IPS-18a (cell line): Measurements from ENCODE around the gene RPL10A.
"Not testable (repeated sequence)": the region's sequence is repeated elsewhere in the genome, so short reads cannot be mapped to it uniquely, and the experiment has no call there.

ENCODE experiments used
- H3K27ac ChIP-seq: one replicate; pipeline ENCODE4 v1.5.1; 2013; ENCODE audit warnings: low read length
- H3K27me3 ChIP-seq: one replicate; pipeline ENCODE4 v1.6.1; 2013; ENCODE audit warnings: mild to moderate bottlenecking, low read length; ENCODE audit not compliant: control insufficient read depth, insufficient read depth
- H3K36me3 ChIP-seq: one replicate; pipeline ENCODE4 v1.6.1; 2013; ENCODE audit warnings: low read depth, low read length; ENCODE audit not compliant: control insufficient read depth
- H3K4me1 ChIP-seq: one replicate; pipeline ENCODE4 v1.6.1; 2013; ENCODE audit warnings: low read depth, low read length; ENCODE audit not compliant: control insufficient read depth
- H3K4me3 ChIP-seq: one replicate; pipeline ENCODE4 v1.5.1; 2013; ENCODE audit warnings: low read length
- H3K9ac ChIP-seq: one replicate; pipeline ENCODE4 v1.6.1; 2013; ENCODE audit warnings: mild to moderate bottlenecking, low read length, moderate library complexity
- H3K9me3 ChIP-seq: one replicate; pipeline ENCODE4 v1.6.1; 2013; ENCODE audit warnings: low read depth, low read length; ENCODE audit not compliant: control insufficient read depth

RPL10A gene

GRCh38 chr6:35435074-35435837 is 32.9 kb upstream of the RPL10A start:
- H3K9me3 ChIP-seq: no peaks in the 10 kb centered on the region
- H3K4me1 ChIP-seq: no peaks in the 10 kb centered on the region
- no peak overlapping the region for H3K27ac ChIP-seq
- no peaks in the 10 kb centered on the region for H3K36me3 ChIP-seq
- H3K9ac ChIP-seq: no peak overlapping the region
- no peak overlapping the region for H3K4me3 ChIP-seq
- H3K27me3 ChIP-seq: no peaks in the 10 kb centered on the region

GRCh38 chr6:35436071-35436857 is 31.9 kb upstream of the RPL10A start:
- Histone ChIP-seq H3K27ac (no peak overlapping the region), H3K4me3 (no peak overlapping the region), H3K9ac (no peak overlapping the region), H3K9me3 (no peaks in the 10 kb centered on the region), H3K4me1 (no peaks in the 10 kb centered on the region), H3K27me3 (no peaks in the 10 kb centered on the region), H3K36me3 (no peaks in the 10 kb centered on the region)

GRCh38 chr6:35438378-35439065 is 29.7 kb upstream of the RPL10A start:
- not testable (repeated sequence) for H3K27me3 ChIP-seq, H3K9me3 ChIP-seq, H3K27ac ChIP-seq, H3K36me3 ChIP-seq, H3K4me3 ChIP-seq, H3K9ac ChIP-seq, H3K4me1 ChIP-seq

GRCh38 chr6:35439308-35439707 is 28.9 kb upstream of the RPL10A start:
- Histone ChIP-seq H3K27me3 (no peaks in the 10 kb centered on the region), H3K4me3 (no peak overlapping the region), H3K9ac (no peak overlapping the region), H3K27ac (no peak overlapping the region), H3K9me3 (no peaks in the 10 kb centered on the region), H3K4me1 (no peaks in the 10 kb centered on the region), H3K36me3 (no peaks in the 10 kb centered on the region)

DNA sequence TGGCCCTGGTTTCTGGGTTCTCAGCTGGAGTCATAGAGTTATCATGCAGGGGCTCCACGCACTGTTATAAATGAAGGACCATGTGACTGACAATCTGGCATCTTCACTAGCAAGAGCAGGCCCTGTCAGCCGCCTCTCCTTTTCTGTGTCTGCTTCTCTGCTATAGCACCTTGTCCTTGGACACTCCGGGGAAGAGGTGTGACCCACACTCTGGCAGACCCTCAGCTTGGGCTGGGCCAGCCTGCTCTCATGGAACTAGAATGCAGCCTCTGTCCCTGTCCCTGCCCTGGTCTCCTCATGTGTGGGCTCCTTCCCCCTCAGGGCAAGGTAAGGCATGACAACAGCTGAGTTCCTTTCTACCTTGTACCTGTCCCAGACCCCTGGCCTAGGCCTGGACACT is 27.0 kb upstream of the RPL10A start:
- Histone ChIP-seq H3K27me3 (no peaks in the 10 kb centered on the region), H3K36me3 (no peaks in the 10 kb centered on the region), H3K4me1 (no peaks in the 10 kb centered on the region), H3K9ac (no peak overlapping the region), H3K27ac (no peak overlapping the region), H3K4me3 (no peak overlapping the region), H3K9me3 (no peaks in the 10 kb centered on the region)

- Histone ChIP-seq H3K4me1 (no peaks in the 10 kb centered on the region), H3K9ac (no peak overlapping the region), H3K27me3 (no peaks in the 10 kb centered on the region), H3K27ac (no peak overlapping the region), H3K36me3 (no peaks in the 10 kb centered on the region), H3K4me3 (no peak overlapping the region), H3K9me3 (no peaks in the 10 kb centered on the region)
Observed at GRCh38 chr6:35441642-35442041, 26.6 kb upstream of the RPL10A start.

DNA sequence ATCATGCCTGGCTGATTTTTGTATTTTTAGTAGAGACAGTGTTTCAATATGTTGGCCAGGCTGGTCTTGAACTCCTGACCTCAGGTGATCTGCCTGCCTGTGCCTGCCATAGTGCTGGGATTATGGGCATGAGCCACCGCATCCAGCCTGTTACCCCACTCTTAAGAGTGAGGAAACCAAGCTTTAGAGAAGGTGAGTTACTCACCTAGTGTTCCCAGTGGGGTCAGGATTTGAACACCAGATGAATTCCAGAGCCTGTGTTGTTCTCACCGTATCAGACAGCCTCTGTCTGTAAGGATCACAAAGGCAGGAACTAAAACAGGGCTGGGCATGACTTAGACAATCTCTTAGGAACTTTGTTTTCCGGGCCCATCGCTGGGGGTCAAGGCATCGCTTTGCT is 25.5 kb upstream of the RPL10A start:
- no peaks in the 10 kb centered on the region for H3K4me1 ChIP-seq
- H3K27ac ChIP-seq: no peak overlapping the region
- H3K27me3 ChIP-seq: no peaks in the 10 kb centered on the region
- H3K4me3 ChIP-seq: no peak overlapping the region
- H3K36me3 ChIP-seq: no peaks in the 10 kb centered on the region
- H3K9me3 ChIP-seq: no peaks in the 10 kb centered on the region
- H3K9ac ChIP-seq: no peak overlapping the region

DNA sequence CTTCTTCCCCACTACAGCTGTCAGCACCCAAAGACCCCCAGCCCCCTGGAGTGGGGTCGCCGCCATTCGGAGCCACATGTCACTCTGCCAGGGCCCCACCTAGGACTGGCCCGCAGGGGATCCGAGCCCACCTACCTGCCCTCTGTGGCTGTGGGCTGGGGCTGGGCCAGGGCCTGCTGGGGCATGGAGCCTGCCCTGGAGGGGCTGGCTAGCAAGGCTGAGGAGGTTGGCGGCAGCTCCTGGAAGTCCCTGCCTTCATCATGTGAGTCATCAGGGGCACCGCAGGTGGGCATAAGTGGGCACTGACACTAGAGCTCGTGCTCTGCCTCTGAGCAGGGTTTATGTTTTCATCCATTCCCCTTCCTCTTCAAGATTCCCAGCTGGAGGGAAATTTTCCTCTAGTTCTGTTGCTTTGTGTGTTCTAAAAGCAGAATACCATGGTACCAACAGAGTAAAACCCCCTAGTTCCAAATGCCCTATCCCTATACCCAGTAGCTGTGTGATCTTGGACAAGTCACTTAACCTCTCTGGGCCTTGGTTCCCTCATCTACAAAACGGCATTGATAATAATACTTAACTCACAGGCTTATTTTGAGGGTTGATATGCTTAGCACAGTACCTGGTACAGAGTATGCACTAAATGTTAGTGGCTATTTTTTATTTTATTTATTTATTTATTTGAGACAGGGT is 24.7 kb upstream of the RPL10A start:
- Histone ChIP-seq H3K9me3 (no peaks in the 10 kb centered on the region), H3K36me3 (no peaks in the 10 kb centered on the region), H3K4me3 (no peak overlapping the region), H3K4me1 (no peaks in the 10 kb centered on the region), H3K9ac (no peak overlapping the region), H3K27ac (no peak overlapping the region), H3K27me3 (no peaks in the 10 kb centered on the region)

DNA sequence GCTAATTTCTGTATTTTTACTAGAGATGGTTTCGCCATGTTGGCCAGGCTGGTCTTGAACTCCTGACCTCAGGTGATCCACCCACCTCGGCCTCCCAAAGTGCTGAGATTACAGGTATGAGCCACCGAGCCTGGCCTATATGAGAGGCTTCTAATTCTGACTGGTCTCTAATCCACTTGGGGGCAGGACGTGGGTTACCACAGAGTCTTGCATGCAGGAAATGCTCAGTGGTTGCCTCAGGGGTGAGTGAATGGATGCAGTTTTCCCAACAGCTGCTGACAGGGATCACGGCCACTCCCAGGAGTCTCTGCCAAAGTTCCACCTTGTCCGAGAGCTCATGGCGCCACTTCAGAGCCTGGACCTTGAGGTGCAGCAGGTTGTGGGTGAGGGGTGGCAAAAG is 22.5 kb upstream of the RPL10A start:
- peaks cover 8% of the 10 kb centered on the region for H3K27me3 ChIP-seq
- no peak overlapping the region for H3K9ac ChIP-seq
- H3K36me3 ChIP-seq: no peaks in the 10 kb centered on the region
- H3K4me3 ChIP-seq: no peak overlapping the region
- H3K27ac ChIP-seq: no peak overlapping the region
- no peaks in the 10 kb centered on the region for H3K9me3 ChIP-seq
- H3K4me1 ChIP-seq: no peaks in the 10 kb centered on the region

DNA sequence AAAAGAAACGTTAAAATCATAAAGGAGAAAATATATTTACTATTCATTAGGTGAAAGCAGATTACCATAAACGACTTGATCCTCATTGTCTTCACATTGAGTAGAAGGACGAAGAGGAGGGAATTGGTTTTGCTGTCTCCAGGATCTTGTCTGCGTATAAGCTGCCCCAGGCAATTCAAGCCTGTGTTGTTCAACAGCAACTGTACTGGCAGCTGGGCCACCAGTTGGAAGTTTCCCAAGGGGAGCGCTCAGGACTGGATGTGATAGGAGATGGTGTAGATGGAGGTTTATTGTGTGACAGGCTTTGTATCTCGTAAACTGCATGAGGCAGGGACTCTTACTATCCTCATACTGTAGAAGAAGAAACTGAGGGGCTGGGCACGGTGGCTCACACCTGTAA is 20.0 kb upstream of the RPL10A start:
- H3K36me3 ChIP-seq: no peaks in the 10 kb centered on the region
- H3K9me3 ChIP-seq: no peaks in the 10 kb centered on the region
- no peak overlapping the region for H3K4me3 ChIP-seq
- H3K9ac ChIP-seq: no peak overlapping the region
- H3K4me1 ChIP-seq: peaks cover 9% of the 10 kb centered on the region
- H3K27ac ChIP-seq: no peak overlapping the region
- peaks cover 14% of the 10 kb centered on the region for H3K27me3 ChIP-seq

DNA sequence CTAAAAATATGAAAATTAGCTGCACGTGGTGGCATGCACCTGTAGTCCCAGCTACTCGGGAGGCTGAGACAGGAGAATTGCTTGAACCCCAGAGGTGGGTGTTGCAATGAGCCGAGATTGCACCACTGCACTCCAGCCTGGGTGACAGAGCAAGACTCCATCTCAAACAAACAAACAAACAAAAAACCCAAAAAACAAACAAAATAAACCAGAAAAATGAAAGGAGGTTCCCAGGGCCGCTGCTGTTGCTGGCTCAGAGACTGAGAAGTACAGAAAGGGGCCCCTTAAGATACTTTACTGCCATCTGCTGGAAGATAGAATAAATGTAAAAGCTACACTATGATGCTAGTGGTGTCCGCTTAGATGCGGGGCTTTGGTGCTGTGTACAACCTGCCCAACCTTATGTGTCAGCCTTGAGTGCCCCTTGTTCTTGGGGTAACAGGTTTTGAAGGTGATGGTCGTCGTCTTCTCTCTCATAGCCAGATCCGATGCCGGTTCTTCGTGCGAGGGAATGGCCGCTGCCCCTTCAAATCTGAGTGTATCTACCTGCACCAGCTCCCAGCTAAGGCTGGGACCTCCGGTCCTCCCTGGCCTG is 18.8 kb upstream of the RPL10A start:
- H3K4me3 ChIP-seq: no peak overlapping the region
- peaks cover 16% of the 10 kb centered on the region for H3K4me1 ChIP-seq
- no peaks in the 10 kb centered on the region for H3K9me3 ChIP-seq
- H3K27me3 ChIP-seq: peaks cover 22% of the 10 kb centered on the region
- no peak overlapping the region for H3K27ac ChIP-seq
- H3K36me3 ChIP-seq: no peaks in the 10 kb centered on the region
- H3K9ac ChIP-seq: no peak overlapping the region
